ENCODE data around the gene PDZRN4.
A peak's percentile ranks its signal among the peaks of the same experiment; 100 is the strongest.
"Not testable (repeated sequence)": the region's sequence is repeated elsewhere in the genome, so short reads cannot be mapped to it uniquely, and the experiment has no call there.

PDZRN4 gene

GRCh38 chr12:41536813-41537490 is 348.8 kb downstream of the PDZRN4 start:
- ChIA-PET POLR2A (no interaction called here), CTCF (no interaction called here)
- no peak for DNase-seq (ENCODE audit: extremely low spot score)
- TF ChIP-seq FOXK2 (IDR thresholded peaks at IDR 0.05) (no peak), CTBP1 (IDR thresholded peaks at IDR 0.05; ENCODE audit: borderline replicate concordance) (no peak), L3MBTL2 (conservative IDR thresholded peaks at IDR 0.05) (no peak), SP1 (IDR thresholded peaks at IDR 0.05) (no peak), HDGF (IDR thresholded peaks at IDR 0.05; ENCODE audit: borderline replicate concordance) (no peak), TARDBP (IDR thresholded peaks at IDR 0.05) (no peak)

- TF ChIP-seq L3MBTL2 (conservative IDR thresholded peaks at IDR 0.05) (no peak), PKNOX1 (IDR thresholded peaks at IDR 0.05) (no peak), CTBP1 (IDR thresholded peaks at IDR 0.05; ENCODE audit: borderline replicate concordance) (no peak), FOXA1 (IDR thresholded peaks at IDR 0.05) (no peak), ARNT (IDR thresholded peaks at IDR 0.05) (no peak)
- CTCF ChIA-PET = no interaction called here
- DNase-seq (ENCODE audit: extremely low spot score) = no peak
- POLR2A ChIA-PET = no interaction called here
Observed at GRCh38 chr12:41537522-41537921, 349.4 kb downstream of the PDZRN4 start.

DNA sequence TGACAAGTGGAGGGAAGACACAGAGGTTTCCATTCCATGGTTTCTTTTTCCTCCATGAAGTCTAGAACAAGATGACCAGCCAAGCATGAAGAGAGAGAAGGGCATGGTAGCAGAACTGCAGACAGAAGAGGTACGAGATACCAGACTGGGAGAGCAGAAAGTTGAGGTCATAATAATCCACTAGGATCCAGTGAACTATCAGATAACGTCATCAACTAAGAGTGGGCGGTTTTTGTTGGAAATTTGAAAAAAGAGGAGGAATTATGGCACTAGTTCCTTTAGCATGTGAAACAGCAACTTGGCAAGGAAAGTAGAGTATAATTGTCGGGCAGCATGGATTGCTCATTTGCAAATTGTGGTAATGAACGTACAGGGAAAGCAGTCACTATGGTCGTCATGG is 357.6 kb downstream of the PDZRN4 start:
- no peak for DNase-seq (ENCODE audit: extremely low spot score)
- CTCF ChIA-PET = no interaction called here
- POLR2A ChIA-PET = no interaction called here
- TF ChIP-seq BHLHE40 (IDR thresholded peaks at IDR 0.05; ENCODE audit: borderline replicate concordance) (no peak), SP1 (IDR thresholded peaks at IDR 0.05) (no peak), LEF1 (IDR thresholded peaks at IDR 0.05; ENCODE audit: borderline replicate concordance) (no peak), FOXM1 (IDR thresholded peaks at IDR 0.05; ENCODE audit: borderline replicate concordance) (no peak), NFRKB (IDR thresholded peaks at IDR 0.05) (no peak), SUZ12 (IDR thresholded peaks at IDR 0.05) (no peak), HDGF (IDR thresholded peaks at IDR 0.05; ENCODE audit: borderline replicate concordance) (no peak), ZNF384 (IDR thresholded peaks at IDR 0.05) (no peak), PKNOX1 (IDR thresholded peaks at IDR 0.05) (no peak)

GRCh38 chr12:41547071-41547470 is 359.0 kb downstream of the PDZRN4 start:
- DNase-seq (ENCODE audit: extremely low spot score); POLR2A ChIA-PET; CTCF ChIA-PET: not testable (repeated sequence)

DNA sequence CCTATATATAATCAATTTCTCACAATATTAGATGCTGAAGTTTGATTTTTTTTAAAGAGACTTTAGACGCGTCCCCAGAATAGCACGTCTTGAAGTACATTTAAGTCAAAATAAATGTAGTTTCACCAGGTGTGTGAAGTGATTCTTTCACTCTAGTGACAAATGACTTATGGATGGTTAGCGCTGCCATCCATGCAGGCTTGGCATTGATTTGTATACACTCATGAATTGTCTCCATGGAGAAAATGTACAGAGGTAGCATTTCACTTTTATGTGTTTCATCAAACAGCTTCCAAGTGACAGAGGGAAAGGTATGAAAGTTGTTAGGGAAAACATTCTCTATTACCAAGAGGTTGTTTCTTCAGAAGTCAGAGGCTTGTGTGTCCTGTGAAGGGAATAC is 360.8 kb downstream of the PDZRN4 start:
- DNase-seq (ENCODE audit: extremely low spot score) = no peak
- POLR2A ChIA-PET = no interaction called here
- TF ChIP-seq BHLHE40 (IDR thresholded peaks at IDR 0.05; ENCODE audit: borderline replicate concordance) (no peak), SUZ12 (IDR thresholded peaks at IDR 0.05) (no peak), FOXK2 (IDR thresholded peaks at IDR 0.05) (no peak), ZNF384 (IDR thresholded peaks at IDR 0.05) (no peak), LEF1 (IDR thresholded peaks at IDR 0.05; ENCODE audit: borderline replicate concordance) (no peak), FOXM1 (IDR thresholded peaks at IDR 0.05; ENCODE audit: borderline replicate concordance) (no peak)
- CTCF ChIA-PET = no interaction called here

DNA sequence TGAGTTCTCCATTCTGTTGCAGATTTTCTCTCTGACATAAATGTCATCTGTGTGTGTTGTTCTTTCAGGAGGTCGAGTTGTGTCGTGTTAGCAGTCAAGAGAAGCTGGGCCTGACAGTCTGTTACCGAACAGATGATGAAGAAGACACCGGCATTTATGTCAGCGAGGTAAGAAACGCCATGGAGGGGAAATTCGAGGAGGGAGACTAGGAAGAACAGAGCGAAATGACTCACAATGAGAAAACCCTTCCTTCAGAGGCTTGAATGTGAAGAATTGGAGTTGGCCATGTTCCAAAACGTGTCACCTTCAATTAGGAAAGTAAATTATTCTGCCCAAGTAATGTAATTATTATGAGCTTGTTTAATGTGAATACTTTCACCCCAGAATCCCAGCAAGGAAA is 364.5 kb downstream of the PDZRN4 start:
- no peak for TF ChIP-seq HDGF (IDR thresholded peaks at IDR 0.05; ENCODE audit: borderline replicate concordance)
- no peak for TF ChIP-seq FOXM1 (IDR thresholded peaks at IDR 0.05; ENCODE audit: borderline replicate concordance)
- TF ChIP-seq BHLHE40 (IDR thresholded peaks at IDR 0.05; ENCODE audit: borderline replicate concordance) = no peak
- no peak for TF ChIP-seq FOXA1 (IDR thresholded peaks at IDR 0.05)
- no peak for TF ChIP-seq CTBP1 (IDR thresholded peaks at IDR 0.05; ENCODE audit: borderline replicate concordance)
- no peak for TF ChIP-seq ARNT (IDR thresholded peaks at IDR 0.05)
- TF ChIP-seq SP1 (IDR thresholded peaks at IDR 0.05) = no peak
- no peak for TF ChIP-seq TARDBP (IDR thresholded peaks at IDR 0.05)
- TF ChIP-seq ELF4 (IDR thresholded peaks at IDR 0.05) = no peak
- no peak for TF ChIP-seq LEF1 (IDR thresholded peaks at IDR 0.05; ENCODE audit: borderline replicate concordance)
- no peak for TF ChIP-seq SUZ12 (IDR thresholded peaks at IDR 0.05)
- no peak for TF ChIP-seq NFRKB (IDR thresholded peaks at IDR 0.05)
- TF ChIP-seq ZNF384 (IDR thresholded peaks at IDR 0.05) = no peak
- TF ChIP-seq PKNOX1 (IDR thresholded peaks at IDR 0.05) = no peak
- TF ChIP-seq FOXK2 (IDR thresholded peaks at IDR 0.05) = no peak
- TF ChIP-seq L3MBTL2 (conservative IDR thresholded peaks at IDR 0.05) = no peak
- CTCF ChIA-PET = no interaction called here
- peak; percentile 5 for DNase-seq (ENCODE audit: extremely low spot score)
- POLR2A ChIA-PET = no interaction called here

DNA sequence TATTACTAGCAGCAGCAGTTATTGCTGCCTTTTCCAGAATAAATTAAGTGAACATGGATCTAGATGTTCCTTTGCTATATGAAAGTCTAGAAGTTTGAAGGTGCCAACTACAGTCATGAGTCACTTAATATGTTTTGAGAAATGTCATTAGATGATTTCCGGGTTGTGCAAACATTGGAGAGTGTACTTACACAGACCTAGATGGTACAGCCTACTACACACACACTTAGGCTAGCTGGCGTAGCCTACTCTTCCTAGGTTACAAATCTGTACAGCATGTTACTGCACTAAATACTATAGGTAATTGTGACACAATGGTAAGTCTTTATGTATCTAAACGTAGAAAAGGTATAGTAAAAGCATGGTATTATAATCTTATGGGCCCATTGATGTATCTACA is 368.1 kb downstream of the PDZRN4 start:
- DNase-seq (ENCODE audit: extremely low spot score) = no peak
- no peak for TF ChIP-seq ELF4 (IDR thresholded peaks at IDR 0.05)
- TF ChIP-seq SP1 (IDR thresholded peaks at IDR 0.05) = no peak
- POLR2A ChIA-PET = no interaction called here
- CTCF ChIA-PET = no interaction called here

Data from HEK293T (cell line).